HepG2 (cell line): ENCODE results near the gene PEX14. TPM values are rescaled to one million over a fixed set of nuclear protein-coding genes. Genes with fewer than 3 reads are reported as not detected.

Source experiments
- FOSL1 ChIP-seq: sonication (generic); formaldehyde crosslinking; IDR thresholded peaks from 2 replicates; pipeline ENCODE4 v1.9.0; 2021; ENCODE audit warnings: missing genetic modification reagents, borderline replicate concordance
- FOXJ3 ChIP-seq: sonication (generic); formaldehyde crosslinking; IDR thresholded peaks from 2 replicates; pipeline ENCODE4 v1.4.0; 2020; ENCODE audit warnings: missing genetic modification reagents, mild to moderate bottlenecking, borderline replicate concordance
- HDAC1 ChIP-seq: sonication (generic); formaldehyde crosslinking; IDR thresholded peaks from 2 replicates; pipeline ENCODE4 v1.5.1; 2020; ENCODE audit warnings: mild to moderate bottlenecking, missing genetic modification reagents
- HMGXB4 ChIP-seq, 2 experiments: sonication (generic) in 1 of 2; formaldehyde crosslinking in 1 of 2; IDR thresholded peaks; 2 replicates each; pipeline versions ENCODE4 v1.4.0 to v1.6.1; 2018 to 2020; ENCODE audit warnings: missing genetic modification reagents in 2 of 2, borderline replicate concordance in 1 of 2, low read depth in 1 of 2, mild to moderate bottlenecking in 1 of 2, missing biosample characterization in 1 of 2
- HNF1B ChIP-seq: sonication (generic); formaldehyde crosslinking; IDR thresholded peaks from 2 replicates; pipeline ENCODE4 v1.5.1; 2020; ENCODE audit warnings: mild to moderate bottlenecking, moderate library complexity, missing genetic modification reagents
- HOXA3 ChIP-seq: sonication (generic); formaldehyde crosslinking; IDR thresholded peaks from 2 replicates; pipeline ENCODE4 v1.5.0; 2020; ENCODE audit warnings: missing genetic modification reagents
- IKZF1 ChIP-seq: fragments of 450-650 bp; IDR thresholded peaks from 2 replicates; pipeline ENCODE4 v1.7.1; 2016
- ISX ChIP-seq: sonication (generic); formaldehyde crosslinking; conservative IDR thresholded peaks from 2 replicates; pipeline ENCODE4 v1.5.0; 2020; ENCODE audit warnings: missing genetic modification reagents
- PCBP1 ChIP-seq: fragments of 200-400 bp; formaldehyde crosslinking; IDR thresholded peaks from 2 replicates; pipeline ENCODE4 v1.6.1; 2017; ENCODE audit warnings: mild to moderate bottlenecking, low read depth, low read length, borderline replicate concordance
- RBFOX2 ChIP-seq: fragments of 200-400 bp; formaldehyde crosslinking; IDR thresholded peaks from 2 replicates; pipeline ENCODE4 v1.6.1; 2017; ENCODE audit warnings: low read depth, mild to moderate bottlenecking, low read length
- REL ChIP-seq: sonication (generic); formaldehyde crosslinking; conservative IDR thresholded peaks from 2 replicates; pipeline ENCODE4 v1.8.0; 2022; ENCODE audit warnings: mild to moderate bottlenecking, missing genetic modification reagents, moderate library complexity
- SMARCE1 ChIP-seq: fragments of 450-650 bp; IDR thresholded peaks from 2 replicates; pipeline ENCODE4 v1.6.1; 2017; ENCODE audit warnings: borderline replicate concordance
- YY1 ChIP-seq: IDR thresholded peaks from 2 replicates; pipeline ENCODE4 v1.6.1; 2011; ENCODE audit warnings: low read length, low read depth, moderate library complexity, mild to moderate bottlenecking; ENCODE audit not compliant: insufficient read depth, insufficient replicate concordance
- ZFP91 ChIP-seq: sonication (generic); formaldehyde crosslinking; IDR thresholded peaks from 2 replicates; pipeline ENCODE4 v1.9.0; 2022; ENCODE audit warnings: missing genetic modification reagents, mild to moderate bottlenecking, borderline replicate concordance
- ZKSCAN8 ChIP-seq: IDR thresholded peaks from 2 replicates; pipeline ENCODE4 v1.6.1; 2016; ENCODE audit warnings: borderline replicate concordance, missing genetic modification reagents, missing compliant biosample characterization
- ZNF136 ChIP-seq: sonication (generic); formaldehyde crosslinking; IDR thresholded peaks from 2 replicates; pipeline ENCODE4 v1.8.1; 2022; ENCODE audit warnings: low read depth, mild to moderate bottlenecking, moderate library complexity, missing genetic modification reagents
- ZNF335 ChIP-seq: sonication (generic); formaldehyde crosslinking; IDR thresholded peaks from 2 replicates; pipeline ENCODE4 v1.4.0; 2020; ENCODE audit warnings: missing genetic modification reagents
- ZNF564 ChIP-seq: sonication (generic); formaldehyde crosslinking; IDR thresholded peaks from 2 replicates; pipeline ENCODE4 v1.8.1; 2023; ENCODE audit warnings: mild to moderate bottlenecking, missing genetic modification reagents
- ZNF777 ChIP-seq: sonication (generic); formaldehyde crosslinking; IDR thresholded peaks from 2 replicates; pipeline ENCODE4 v1.4.0; 2020; ENCODE audit warnings: missing genetic modification reagents
- ZNF780A ChIP-seq: sonication (generic); formaldehyde crosslinking; IDR thresholded peaks from 2 replicates; pipeline ENCODE4 v1.8.0; 2022; ENCODE audit warnings: mild to moderate bottlenecking, missing genetic modification reagents, moderate library complexity
- ZSCAN22 ChIP-seq: sonication (generic); formaldehyde crosslinking; IDR thresholded peaks from 2 replicates; pipeline ENCODE4 v1.4.0; 2020; ENCODE audit warnings: mild to moderate bottlenecking, missing genetic modification reagents
- polyA plus RNA-seq, 8 experiments: library from polyadenylated mRNA; depleted of rRNA in 3 of 8; stranded (reverse) in 7 of 8; unstranded in 1 of 8; fragments of >200 nt; fragmentation: Illumina TruSeq in 4 of 8; extraction: Trizol in 4 of 8; gene quantifications; 2 replicates each; pipeline versions ENCODE4 v1.2.1 to v1.2.3, GENCODE V29; 2011 to 2016; ENCODE audit warnings: low read depth in 4 of 8, missing spikeins in 1 of 8, mixed read lengths in 1 of 8; ENCODE audit not compliant: insufficient read depth in 1 of 8
- total RNA-seq, 5 experiments: library from RNA; depleted of rRNA; stranded (reverse); fragments of >200 nt; fragmentation: Illumina TruSeq; extraction: Trizol; gene quantifications; 2 replicates each; pipeline ENCODE4 v1.2.3, GENCODE V29; 2016; ENCODE audit warnings: low read depth in 1 of 5
- TF ChIP-seq, protein P1 (sequence below): IDR thresholded peaks from 2 replicates; pipeline ENCODE4 v1.6.1; 2016; ENCODE audit warnings: missing compliant biosample characterization, missing genetic modification reagents, borderline replicate concordance

Gene PEX14
- total and polyA plus RNA-seq, 2 of the 13 experiments (the other 11 are each of a cell fraction or from before 2014, with no cell fraction given): 6.5 to 9.9 TPM

DNA sequence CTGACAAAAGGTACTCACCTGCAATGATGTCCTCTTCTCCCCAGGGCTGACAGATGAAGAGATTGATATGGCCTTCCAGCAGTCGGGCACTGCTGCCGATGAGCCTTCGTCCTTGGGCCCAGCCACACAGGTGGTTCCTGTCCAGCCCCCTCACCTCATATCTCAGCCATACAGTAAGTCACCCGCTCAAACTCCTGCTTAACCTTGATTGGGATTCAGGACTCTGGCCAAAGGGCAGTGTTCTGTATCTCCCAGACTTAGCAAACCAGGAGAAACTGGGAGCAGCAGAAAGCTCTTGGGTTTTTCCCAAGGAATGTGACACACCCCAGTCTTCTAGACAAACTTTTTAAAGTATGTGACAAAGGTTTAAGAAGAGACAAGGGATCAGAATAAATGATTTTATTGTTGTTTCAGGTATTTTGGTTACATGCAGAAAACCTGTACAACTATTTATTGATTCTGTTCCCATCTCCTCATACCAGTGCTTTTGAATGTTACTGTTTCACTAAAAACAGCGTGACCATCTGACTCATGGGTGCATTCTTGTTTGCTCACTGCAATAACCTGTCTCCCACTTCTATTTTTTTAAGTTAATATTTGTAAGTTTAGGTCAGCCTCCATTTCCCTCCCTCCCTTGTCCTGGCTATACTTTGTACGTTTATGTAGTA, 124.6 kb downstream of the PEX14 start (continued):
- TF ChIP-seq ZFP91 (CRISPR knock-in tag) (0 out of 2 replicates have a peak, but pooled peaks have one; percentile 21), HOXA3 (CRISPR knock-in tag) (peak; percentile 74), ISX (no peak), FOSL1 (peak; percentile 35; the same call in 1 of the 2 replicates), ZNF335 (0 out of 2 replicates have a peak, but pooled peaks have one; percentile 44), ZSCAN22 (CRISPR knock-in tag) (no peak), ZNF780A (no peak), PCBP1 (no peak), SMARCE1 (no peak), FOXJ3 (CRISPR knock-in tag) (no peak), HDAC1 (CRISPR knock-in tag) (no peak), ZNF777 (CRISPR knock-in tag) (no peak), ZKSCAN8 (CRISPR knock-in tag) (no peak), ZNF564 (no peak), YY1 (no peak), HMGXB4 (CRISPR knock-in tag; IDR thresholded peaks at IDR 0.05; ENCODE audit: borderline replicate concordance in 1 of 2, low read depth in 1 of 2) (no peak), REL (CRISPR knock-in tag) (no peak), IKZF1 (no peak), HNF1B (CRISPR knock-in tag) (peak; percentile 85), RBFOX2 (no peak), ZNF136 (CRISPR knock-in tag) (peak; percentile 57; the same call in 1 of the 2 replicates)
- TF ChIP-seq, protein P1, sequence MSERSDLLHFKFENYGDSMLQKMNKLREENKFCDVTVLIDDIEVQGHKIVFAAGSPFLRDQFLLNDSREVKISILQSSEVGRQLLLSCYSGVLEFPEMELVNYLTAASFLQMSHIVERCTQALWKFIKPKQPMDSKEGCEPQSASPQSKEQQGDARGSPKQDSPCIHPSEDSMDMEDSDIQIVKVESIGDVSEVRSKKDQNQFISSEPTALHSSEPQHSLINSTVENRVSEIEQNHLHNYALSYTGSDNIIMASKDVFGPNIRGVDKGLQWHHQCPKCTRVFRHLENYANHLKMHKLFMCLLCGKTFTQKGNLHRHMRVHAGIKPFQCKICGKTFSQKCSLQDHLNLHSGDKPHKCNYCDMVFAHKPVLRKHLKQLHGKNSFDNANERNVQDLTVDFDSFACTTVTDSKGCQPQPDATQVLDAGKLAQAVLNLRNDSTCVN: no peak
